ENCODE data around the gene LSM14A. TPM values are rescaled to one million over a fixed set of nuclear protein-coding genes. Genes with fewer than 3 reads are reported as not detected.

The LSM14A gene
- total and polyA plus RNA-seq, 4 donors = 12.6 to 133 (median 48.0) TPM

GRCh38 chr19:34181111-34181864 is 9.0 kb downstream of the LSM14A start:
- Histone ChIP-seq H3K27me3 (ENCODE audit: control insufficient read depth in 4 of 4, insufficient read depth in 4 of 4, low read length in 3 of 4) (no peaks in the 10 kb centered on the region), H3K4me1 (ENCODE audit: control insufficient read depth in 4 of 4, insufficient read depth in 4 of 4, low read length in 3 of 4) (peaks cover 12 to 44% (median 33%) of the 10 kb centered on the region in 4 donors), H3K4me3 (ENCODE audit: low read depth in 1 of 3, low read length in 3 of 3) (no peak overlapping the region), H3K27ac (ENCODE audit: low read depth in 1 of 2, low read length in 2 of 2) (no peak overlapping the region), H3K9me3 (ENCODE audit: control insufficient read depth in 4 of 4, low read length in 3 of 4) (no peaks in the 10 kb centered on the region), H3K36me3 (ENCODE audit: control insufficient read depth in 4 of 4, insufficient read depth in 3 of 4, low read depth in 1 of 4, low read length in 3 of 4) (peaks cover 0 to 2% (median under 1%) of the 10 kb centered on the region in 4 donors), H3K9ac (ENCODE audit: low read depth in 1 of 2, low read length in 2 of 2) (no peak overlapping the region)
- DNase-seq (ENCODE audit: low spot score) = no peak
- TF ChIP-seq ZBTB33 (IDR thresholded peaks at IDR 0.05) = no peak
- no peak for TF ChIP-seq NR2F2 (IDR thresholded peaks at IDR 0.05)
- no peak for TF ChIP-seq RAD21 (IDR thresholded peaks at IDR 0.05)
- no peak for TF ChIP-seq HNF4A (conservative IDR thresholded peaks at IDR 0.05)
- no peak for TF ChIP-seq REST (IDR thresholded peaks at IDR 0.05)
- TF ChIP-seq EGR1 (IDR thresholded peaks at IDR 0.05; ENCODE audit: low read depth in 2 of 2) = no peak
- no peak for TF ChIP-seq SP1 (IDR thresholded peaks at IDR 0.05)
- no peak for TF ChIP-seq HNF4G (IDR thresholded peaks at IDR 0.05)
- TF ChIP-seq FOXA2 (IDR thresholded peaks at IDR 0.05) = no peak
- TF ChIP-seq MAX (IDR thresholded peaks at IDR 0.05) = no peak
- no peak for TF ChIP-seq GABPA (IDR thresholded peaks at IDR 0.05 in 1 of 2, conservative IDR thresholded peaks at IDR 0.05 in 1 of 2)
- TF ChIP-seq JUND (IDR thresholded peaks at IDR 0.05) = no peak
- TF ChIP-seq TAF1 (conservative IDR thresholded peaks at IDR 0.05) = no peak
- no peak for TF ChIP-seq CTCF (IDR thresholded peaks at IDR 0.05; ENCODE audit: low read depth, low read length, missing input control)
- no peak for TF ChIP-seq ATF3 (IDR thresholded peaks at IDR 0.05)
- TF ChIP-seq FOXA1 (IDR thresholded peaks at IDR 0.05) = no peak
- no peak for TF ChIP-seq YY1 (IDR thresholded peaks at IDR 0.05)
- 79% methylated on average over 5 of the region's 5 CpGs for WGBS
